OCI-LY3 (cell line): Measurements from ENCODE around the gene APOM.

ENCODE experiments used
- H2AFZ ChIP-seq: fragments of 200-600, 300-600 bp; shearing (Covaris generic); 2 replicates; pipeline ENCODE4 v1.6.0; 2014; ENCODE audit warnings: antibody characterized with exemption, low read depth, low read length
- H3K27ac ChIP-seq: fragments of 200-600, 300-600 bp; sonication (generic); 2 replicates; pipeline ENCODE4 v1.5.1; 2014; ENCODE audit warnings: mild to moderate bottlenecking, low read length, moderate library complexity, mixed read lengths
- H3K27me3 ChIP-seq: fragments of 200-600, 300-600 bp; sonication (generic); 2 replicates; pipeline ENCODE4 v1.6.1; 2014; ENCODE audit warnings: low read depth, low read length, mixed read lengths
- H3K36me3 ChIP-seq: fragments of 200-600, 300-600 bp; sonication (generic); replicated peaks from 2 replicates; pipeline ENCODE3; 2014; ENCODE audit warnings: low read depth, low read length, mixed read lengths
- H3K4me1 ChIP-seq: fragments of 300-600, 200-600 bp; sonication (generic); 2 replicates; pipeline ENCODE4 v1.6.1; 2014; ENCODE audit warnings: low read length, mixed read lengths
- H3K4me2 ChIP-seq: fragments of 200-600, 300-600 bp; sonication (generic); 2 replicates; pipeline ENCODE4 v1.6.1; 2014; ENCODE audit warnings: low read length, mixed read lengths
- H3K4me3 ChIP-seq: fragments of 300-600, 200-600 bp; sonication (generic); 2 replicates; pipeline ENCODE4 v1.5.1; 2014; ENCODE audit warnings: antibody characterized with exemption, mild to moderate bottlenecking, low read length, moderate library complexity
- H3K79me2 ChIP-seq: fragments of 300-600, 200-600 bp; shearing (Covaris generic); 2 replicates; pipeline ENCODE4 v1.6.1; 2014; ENCODE audit warnings: mild to moderate bottlenecking, low read length, mixed read lengths
- H3K9ac ChIP-seq: fragments of 300-600, 200-600 bp; shearing (Covaris generic); 2 replicates; pipeline ENCODE4 v1.6.0; 2014; ENCODE audit warnings: mild to moderate bottlenecking, low read length, moderate library complexity
- H3K9me3 ChIP-seq: fragments of 200-600, 300-600 bp; shearing (Covaris generic); 2 replicates; pipeline ENCODE4 v1.6.1; 2014; ENCODE audit warnings: low read length, mixed read lengths; ENCODE audit not compliant: insufficient read depth
- H4K20me1 ChIP-seq: fragments of 200-600, 300-600 bp; sonication (generic); 2 replicates; pipeline ENCODE4 v1.6.1; 2016; ENCODE audit warnings: low read length, mixed read lengths; ENCODE audit not compliant: insufficient read depth
- EZH2phosphoT487 ChIP-seq: fragments of 200-600 bp; shearing (Covaris generic); IDR thresholded peaks from 2 replicates; pipeline ENCODE4 v1.6.1; 2018; ENCODE audit warnings: antibody characterized with exemption, mixed run types, low read depth
- TF ChIP-seq, protein P1 (sequence below): fragments of 200-600, 300-600 bp; sonication (generic); IDR thresholded peaks from 2 replicates; pipeline ENCODE4 v1.5.1; 2014; ENCODE audit warnings: antibody characterized with exemption, low read length, low read depth

The APOM gene

DNA sequence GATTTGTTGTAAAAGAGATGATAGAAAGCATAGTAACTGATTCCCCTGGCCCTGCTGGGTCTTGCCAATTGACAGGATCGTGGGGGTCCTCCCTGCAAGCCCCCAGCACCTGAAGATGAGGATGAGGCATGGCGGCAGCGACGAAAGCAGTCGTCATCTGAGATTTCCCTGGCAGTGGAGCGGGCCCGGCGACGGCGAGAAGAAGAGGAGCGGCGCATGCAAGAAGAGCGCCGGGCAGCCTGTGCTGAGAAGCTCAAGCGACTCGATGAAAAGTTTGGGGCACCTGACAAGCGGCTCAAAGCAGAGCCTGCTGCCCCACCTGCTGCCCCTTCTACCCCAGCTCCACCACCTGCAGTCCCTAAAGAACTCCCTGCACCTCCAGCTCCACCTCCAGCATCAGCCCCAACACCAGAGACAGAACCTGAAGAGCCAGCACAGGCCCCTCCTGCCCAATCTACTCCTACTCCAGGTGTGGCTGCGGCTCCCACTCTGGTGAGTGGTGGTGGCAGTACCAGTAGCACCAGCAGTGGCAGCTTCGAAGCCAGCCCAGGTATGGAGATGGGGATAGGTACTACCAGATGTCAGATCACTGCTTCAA, 27.9 kb upstream of the APOM start:
- Histone ChIP-seq H3K27me3 (no peaks in the 10 kb centered on the region), H3K36me3 (peaks cover 59% of the 10 kb centered on the region), H3K27ac (no peak overlapping the region), H3K9ac (no peak overlapping the region), H3K4me1 (no peaks in the 10 kb centered on the region), H3K4me3 (no peak overlapping the region), H2AFZ (no peak overlapping the region), H3K9me3 (no peaks in the 10 kb centered on the region), H3K4me2 (no peak overlapping the region), H3K79me2 (peaks cover 24% of the 10 kb centered on the region), H4K20me1 (peaks cover 5% of the 10 kb centered on the region; the same call in 1 of the 2 replicates)
- no peak for TF ChIP-seq EZH2phosphoT487
- TF ChIP-seq, protein P1, sequence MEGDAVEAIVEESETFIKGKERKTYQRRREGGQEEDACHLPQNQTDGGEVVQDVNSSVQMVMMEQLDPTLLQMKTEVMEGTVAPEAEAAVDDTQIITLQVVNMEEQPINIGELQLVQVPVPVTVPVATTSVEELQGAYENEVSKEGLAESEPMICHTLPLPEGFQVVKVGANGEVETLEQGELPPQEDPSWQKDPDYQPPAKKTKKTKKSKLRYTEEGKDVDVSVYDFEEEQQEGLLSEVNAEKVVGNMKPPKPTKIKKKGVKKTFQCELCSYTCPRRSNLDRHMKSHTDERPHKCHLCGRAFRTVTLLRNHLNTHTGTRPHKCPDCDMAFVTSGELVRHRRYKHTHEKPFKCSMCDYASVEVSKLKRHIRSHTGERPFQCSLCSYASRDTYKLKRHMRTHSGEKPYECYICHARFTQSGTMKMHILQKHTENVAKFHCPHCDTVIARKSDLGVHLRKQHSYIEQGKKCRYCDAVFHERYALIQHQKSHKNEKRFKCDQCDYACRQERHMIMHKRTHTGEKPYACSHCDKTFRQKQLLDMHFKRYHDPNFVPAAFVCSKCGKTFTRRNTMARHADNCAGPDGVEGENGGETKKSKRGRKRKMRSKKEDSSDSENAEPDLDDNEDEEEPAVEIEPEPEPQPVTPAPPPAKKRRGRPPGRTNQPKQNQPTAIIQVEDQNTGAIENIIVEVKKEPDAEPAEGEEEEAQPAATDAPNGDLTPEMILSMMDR, result no peak

DNA sequence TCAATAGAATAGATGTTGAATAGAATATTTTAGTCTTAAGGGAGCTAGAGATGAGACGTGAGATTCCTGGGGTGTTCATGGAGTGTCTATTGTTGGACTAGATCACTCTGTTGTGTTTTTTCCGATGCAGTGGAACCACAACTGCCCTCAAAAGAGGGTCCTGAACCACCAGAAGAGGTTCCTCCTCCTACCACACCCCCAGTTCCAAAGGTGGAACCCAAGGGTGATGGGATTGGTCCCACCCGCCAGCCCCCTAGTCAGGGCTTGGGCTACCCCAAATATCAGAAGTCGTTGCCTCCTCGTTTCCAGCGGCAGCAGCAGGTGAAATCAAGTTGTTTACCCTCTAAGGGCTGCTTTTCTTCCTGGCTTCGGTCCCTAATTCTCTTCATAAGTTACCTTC, 26.7 kb upstream of the APOM start:
- Histone ChIP-seq H2AFZ (no peak overlapping the region), H3K27me3 (no peaks in the 10 kb centered on the region), H3K4me3 (no peak overlapping the region), H3K27ac (no peak overlapping the region), H3K79me2 (peaks cover 12% of the 10 kb centered on the region), H3K36me3 (peaks cover 51% of the 10 kb centered on the region), H3K4me1 (no peaks in the 10 kb centered on the region), H4K20me1 (no peaks in the 10 kb centered on the region; the same call in 1 of the 2 replicates), H3K4me2 (no peak overlapping the region), H3K9me3 (no peaks in the 10 kb centered on the region), H3K9ac (no peak overlapping the region)
- TF ChIP-seq EZH2phosphoT487, result no peak
- TF ChIP-seq, protein P1, result no peak

DNA sequence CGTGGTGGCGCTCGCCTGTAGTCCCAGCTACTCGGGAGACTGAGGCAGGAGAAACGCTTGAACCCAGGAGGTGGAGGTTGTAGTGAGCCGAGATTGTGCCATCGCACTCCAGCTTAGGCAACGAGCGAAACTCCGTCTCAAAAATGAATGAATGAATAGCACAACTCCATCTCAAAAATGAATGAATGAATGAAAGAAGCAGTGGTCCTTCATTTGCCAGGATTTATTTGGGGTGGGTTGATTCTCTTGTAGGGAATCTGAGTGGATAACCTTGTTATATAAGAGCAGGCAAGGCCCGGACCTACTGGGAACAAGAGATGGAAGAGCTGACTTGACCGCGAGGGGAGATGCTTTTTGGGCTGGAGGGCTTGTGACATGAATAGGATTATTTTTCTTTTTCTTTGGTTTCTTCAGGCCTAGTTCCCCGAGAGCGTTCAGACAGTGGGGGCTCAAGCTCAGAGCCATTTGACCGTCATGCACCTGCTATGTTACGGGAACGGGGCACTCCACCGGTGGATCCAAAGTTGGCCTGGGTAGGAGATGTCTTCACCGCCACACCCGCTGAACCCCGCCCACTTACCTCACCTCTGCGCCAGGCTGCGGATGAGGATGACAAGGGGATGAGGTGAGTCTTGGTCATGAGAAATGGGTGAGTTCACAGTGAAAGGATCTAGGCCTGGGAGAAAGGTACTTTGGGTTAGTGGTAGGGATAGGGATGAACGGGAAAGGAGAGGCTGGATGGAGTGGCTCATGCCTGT, 25.3 kb upstream of the APOM start:
- Histone ChIP-seq H3K9me3 (no peaks in the 10 kb centered on the region), H3K27ac (no peak overlapping the region), H3K4me3 (no peak overlapping the region), H3K4me2 (no peak overlapping the region), H3K4me1 (no peaks in the 10 kb centered on the region), H2AFZ (no peak overlapping the region), H3K36me3 (peaks cover 45% of the 10 kb centered on the region), H3K9ac (no peak overlapping the region), H3K27me3 (no peaks in the 10 kb centered on the region), H4K20me1 (no peaks in the 10 kb centered on the region), H3K79me2 (peaks cover 2% of the 10 kb centered on the region)
- TF ChIP-seq, protein P1, result no peak

DNA sequence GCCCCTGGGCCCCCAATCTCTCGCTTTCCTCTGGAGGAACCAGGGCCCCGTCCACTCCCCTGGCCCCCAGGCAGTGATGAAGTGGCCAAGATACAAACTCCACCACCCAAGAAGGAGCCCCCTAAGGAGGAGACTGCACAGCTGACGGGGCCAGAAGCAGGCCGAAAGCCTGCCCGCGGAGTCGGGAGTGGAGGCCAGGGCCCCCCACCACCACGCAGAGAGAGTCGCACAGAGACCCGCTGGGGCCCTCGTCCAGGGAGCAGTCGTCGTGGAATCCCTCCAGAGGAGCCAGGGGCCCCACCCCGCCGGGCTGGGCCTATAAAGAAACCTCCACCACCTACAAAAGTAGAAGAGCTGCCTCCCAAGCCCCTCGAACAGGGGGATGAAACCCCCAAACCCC, 24.5 kb upstream of the APOM start:
- TF ChIP-seq EZH2phosphoT487, result no peak
- TF ChIP-seq, protein P1, result no peak
- no peak overlapping the region for H3K4me2 ChIP-seq
- H3K4me3 ChIP-seq, result no peak overlapping the region
- no peak overlapping the region for H2AFZ ChIP-seq
- H3K36me3 ChIP-seq, result peaks cover 42% of the 10 kb centered on the region
- H3K27ac ChIP-seq, result no peak overlapping the region
- no peaks in the 10 kb centered on the region for H3K79me2 ChIP-seq
- H4K20me1 ChIP-seq, result no peaks in the 10 kb centered on the region
- no peaks in the 10 kb centered on the region for H3K9me3 ChIP-seq
- H3K27me3 ChIP-seq, result no peaks in the 10 kb centered on the region
- no peak overlapping the region for H3K9ac ChIP-seq
- H3K4me1 ChIP-seq, result no peaks in the 10 kb centered on the region
